GM19397 (cell line): Measurements from ENCODE around the gene PLXNB2.
A peak's percentile ranks its signal among the peaks of the same experiment; 100 is the strongest.
"Not testable (repeated sequence)": the region's sequence is repeated elsewhere in the genome, so short reads cannot be mapped to it uniquely, and the experiment has no call there.

Source experiments
- ATAC-seq: cut with Tn5 transposase; IDR thresholded peaks from one replicate; pipeline ENCODE4 v1.9.1; 2021; ENCODE audit warnings: mild to moderate bottlenecking, moderate library complexity; ENCODE audit not compliant: unreplicated experiment

The PLXNB2 gene

GRCh38 chr22:50306753-50307749 lies at the start of gene PLXNB2:
TSS of gene PLXNB2 (minus strand) at chr22:50307646. CDS start at chr22:50290584, 17,062 bp downstream.
- no peak for ATAC-seq

GRCh38 chr22:50357222-50357621 lies 49.8 kb upstream of the PLXNB2 start:
- no peak for ATAC-seq

- ATAC-seq = no peak
Measured at GRCh38 chr22:50356186-50356585, 48.7 kb upstream of the PLXNB2 start.

GRCh38 chr22:50348058-50348457 lies 40.6 kb upstream of the PLXNB2 start:
- no peak for ATAC-seq

GRCh38 chr22:50347157-50347556 lies 39.7 kb upstream of the PLXNB2 start:
- no peak for ATAC-seq

- ATAC-seq = no peak
Measured at GRCh38 chr22:50346470-50346869, 39.0 kb upstream of the PLXNB2 start.

GRCh38 chr22:50343541-50343935 lies 36.1 kb upstream of the PLXNB2 start:
- no peak for ATAC-seq

- ATAC-seq = peak; percentile 73
Measured at GRCh38 chr22:50342651-50343540, 35.5 kb upstream of the PLXNB2 start, which contains the start of gene PPP6R2. TSS of gene PPP6R2 (plus strand) at chr22:50343327. CDS start at chr22:50393909, 50,582 bp downstream.

- ATAC-seq = peak; percentile 51
Measured at GRCh38 chr22:50341977-50342650, 34.7 kb upstream of the PLXNB2 start.

- no peak for ATAC-seq
Measured at GRCh38 chr22:50339945-50340879, 32.8 kb upstream of the PLXNB2 start.

- no peak for ATAC-seq
Measured at GRCh38 chr22:50338860-50339462, 31.5 kb upstream of the PLXNB2 start.

GRCh38 chr22:50338042-50338573 lies 30.7 kb upstream of the PLXNB2 start:
- no peak for ATAC-seq

- no peak for ATAC-seq
Measured at GRCh38 chr22:50337262-50338041, 30.0 kb upstream of the PLXNB2 start.

GRCh38 chr22:50334433-50334832 lies 27.0 kb upstream of the PLXNB2 start:
- ATAC-seq = not testable (repeated sequence)

- no peak for ATAC-seq
Measured at GRCh38 chr22:50329236-50329635, 21.8 kb upstream of the PLXNB2 start.

- ATAC-seq = no peak
Measured at GRCh38 chr22:50327711-50328019, 20.2 kb upstream of the PLXNB2 start.

GRCh38 chr22:50326956-50327710 lies 19.7 kb upstream of the PLXNB2 start, which contains the start of gene DENND6B:
TSS of gene DENND6B (minus strand) at chr22:50327012. CDS start at chr22:50326988, 24 bp downstream.
- peak; percentile 89 for ATAC-seq
